NB4 (cell line): ENCODE data around the gene GABBR2.

ENCODE experiments used
- MYC ChIP-seq: IDR thresholded peaks from 2 replicates; pipeline ENCODE4 v1.6.1; 2011; ENCODE audit warnings: low read depth, low read length
- POLR2A ChIP-seq: IDR thresholded peaks from 2 replicates; pipeline ENCODE4 v1.6.1; 2011; ENCODE audit warnings: mild to moderate bottlenecking; ENCODE audit not compliant: insufficient read length; ENCODE audit errors: extremely low read depth
- TF ChIP-seq, protein P1 (sequence below): IDR thresholded peaks from one replicate; pipeline ENCODE4 v1.5.1; 2012; ENCODE audit warnings: low read depth, low read length
- TF ChIP-seq, protein P2 (sequence below): IDR thresholded peaks from 2 replicates; pipeline ENCODE4 v1.6.1; 2011; ENCODE audit warnings: low read depth, low read length

DNA sequence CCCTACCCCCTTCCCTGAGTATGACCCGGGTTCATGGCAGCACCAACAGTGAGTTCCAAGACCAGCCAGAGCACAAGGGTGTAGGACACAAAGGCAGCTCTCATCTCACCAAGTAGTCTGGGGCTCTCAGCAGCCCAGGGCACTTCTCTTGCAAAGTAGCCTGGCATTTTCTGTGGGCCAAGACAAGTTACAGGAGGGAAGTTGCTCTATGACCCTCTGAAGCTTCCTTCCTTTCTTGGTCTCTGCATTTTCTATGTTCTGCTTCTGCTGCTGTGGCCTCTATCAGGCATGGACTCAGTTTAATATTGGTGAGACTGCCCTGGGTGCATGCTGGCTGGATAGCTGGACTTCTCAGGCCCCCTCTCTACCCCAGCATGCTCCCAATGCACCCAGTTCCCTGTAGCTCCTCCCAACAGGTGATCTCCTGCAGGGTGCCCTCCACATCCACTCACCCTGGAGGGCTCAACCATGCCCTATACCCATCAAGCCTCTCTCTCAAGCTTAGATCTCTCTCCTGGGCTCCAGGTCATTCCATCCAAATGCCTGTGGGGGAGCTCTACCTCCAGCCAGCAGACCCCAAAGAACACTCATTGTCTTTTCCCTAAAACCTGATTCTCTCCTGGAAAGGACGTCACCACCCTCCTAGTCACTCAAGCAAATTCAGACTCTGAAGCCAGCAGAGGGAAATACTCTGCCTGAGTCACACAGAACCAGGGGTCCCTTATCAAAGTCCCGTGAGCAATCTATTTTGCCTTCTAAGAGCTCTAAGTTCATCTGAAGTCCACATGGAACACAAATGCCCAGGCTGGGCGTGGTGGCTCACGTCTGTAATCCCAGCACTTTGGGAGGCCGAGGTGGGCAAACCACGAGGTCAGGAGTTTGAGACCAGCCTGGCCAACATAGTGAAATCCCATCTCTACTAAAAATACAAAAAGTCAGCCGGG lies 467.1 kb downstream of the GABBR2 start:
- TF ChIP-seq, protein P1, sequence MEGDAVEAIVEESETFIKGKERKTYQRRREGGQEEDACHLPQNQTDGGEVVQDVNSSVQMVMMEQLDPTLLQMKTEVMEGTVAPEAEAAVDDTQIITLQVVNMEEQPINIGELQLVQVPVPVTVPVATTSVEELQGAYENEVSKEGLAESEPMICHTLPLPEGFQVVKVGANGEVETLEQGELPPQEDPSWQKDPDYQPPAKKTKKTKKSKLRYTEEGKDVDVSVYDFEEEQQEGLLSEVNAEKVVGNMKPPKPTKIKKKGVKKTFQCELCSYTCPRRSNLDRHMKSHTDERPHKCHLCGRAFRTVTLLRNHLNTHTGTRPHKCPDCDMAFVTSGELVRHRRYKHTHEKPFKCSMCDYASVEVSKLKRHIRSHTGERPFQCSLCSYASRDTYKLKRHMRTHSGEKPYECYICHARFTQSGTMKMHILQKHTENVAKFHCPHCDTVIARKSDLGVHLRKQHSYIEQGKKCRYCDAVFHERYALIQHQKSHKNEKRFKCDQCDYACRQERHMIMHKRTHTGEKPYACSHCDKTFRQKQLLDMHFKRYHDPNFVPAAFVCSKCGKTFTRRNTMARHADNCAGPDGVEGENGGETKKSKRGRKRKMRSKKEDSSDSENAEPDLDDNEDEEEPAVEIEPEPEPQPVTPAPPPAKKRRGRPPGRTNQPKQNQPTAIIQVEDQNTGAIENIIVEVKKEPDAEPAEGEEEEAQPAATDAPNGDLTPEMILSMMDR: peak; percentile 22
- TF ChIP-seq POLR2A: no peak
- TF ChIP-seq, protein P2, sequence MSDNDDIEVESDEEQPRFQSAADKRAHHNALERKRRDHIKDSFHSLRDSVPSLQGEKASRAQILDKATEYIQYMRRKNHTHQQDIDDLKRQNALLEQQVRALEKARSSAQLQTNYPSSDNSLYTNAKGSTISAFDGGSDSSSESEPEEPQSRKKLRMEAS: no peak
- no peak for TF ChIP-seq MYC
